Osteocyte (in vitro differentiated cells): ENCODE data around the gene PRR11. TPM values are rescaled to one million over a fixed set of nuclear protein-coding genes. Genes with fewer than 3 reads are reported as not detected.
A peak's percentile ranks its signal among the peaks of the same experiment; 100 is the strongest.

ENCODE experiments used
- DNase-seq: peaks from one replicate; pipeline ENCODE4 v3.0.0; 2021; ENCODE audit warnings: mixed read lengths; ENCODE audit not compliant: unreplicated experiment; ENCODE audit errors: extremely low spot score
- H3K27ac Mint-ChIP-seq: one replicate; pipeline ENCODE4 v1.8.0; 2021; ENCODE audit warnings: mild to moderate bottlenecking, mixed read lengths; ENCODE audit not compliant: unreplicated experiment
- H3K27me3 Mint-ChIP-seq: one replicate; pipeline ENCODE4 v1.8.0; 2021; ENCODE audit warnings: mixed read lengths; ENCODE audit not compliant: unreplicated experiment
- H3K36me3 Mint-ChIP-seq: one replicate; pipeline ENCODE4 v1.8.0; 2021; ENCODE audit warnings: mixed read lengths; ENCODE audit not compliant: unreplicated experiment
- H3K4me1 Mint-ChIP-seq: one replicate; pipeline ENCODE4 v1.8.0; 2021; ENCODE audit warnings: mixed read lengths; ENCODE audit not compliant: unreplicated experiment
- H3K4me3 Mint-ChIP-seq: one replicate; pipeline ENCODE4 v1.8.0; 2021; ENCODE audit warnings: mild to moderate bottlenecking, moderate library complexity, mixed read lengths; ENCODE audit not compliant: unreplicated experiment
- H3K9me3 Mint-ChIP-seq: one replicate; pipeline ENCODE4 v1.8.0; 2021; ENCODE audit warnings: mixed read lengths; ENCODE audit not compliant: unreplicated experiment
- CTCF ChIP-seq: fragments of 200-600 bp; sonication (generic); IDR thresholded peaks from 2 replicates; pipeline ENCODE4 v1.5.0; 2021; ENCODE audit warnings: antibody characterized with exemption, mild to moderate bottlenecking, moderate library complexity
- total RNA-seq: library from RNA; stranded (reverse); gene quantifications from 2 replicates; pipeline ENCODE4 v1.2.1, GENCODE V29; 2021

The PRR11 gene
- total RNA-seq, 1 donor from 2014 or later, result 11.1 TPM

DNA sequence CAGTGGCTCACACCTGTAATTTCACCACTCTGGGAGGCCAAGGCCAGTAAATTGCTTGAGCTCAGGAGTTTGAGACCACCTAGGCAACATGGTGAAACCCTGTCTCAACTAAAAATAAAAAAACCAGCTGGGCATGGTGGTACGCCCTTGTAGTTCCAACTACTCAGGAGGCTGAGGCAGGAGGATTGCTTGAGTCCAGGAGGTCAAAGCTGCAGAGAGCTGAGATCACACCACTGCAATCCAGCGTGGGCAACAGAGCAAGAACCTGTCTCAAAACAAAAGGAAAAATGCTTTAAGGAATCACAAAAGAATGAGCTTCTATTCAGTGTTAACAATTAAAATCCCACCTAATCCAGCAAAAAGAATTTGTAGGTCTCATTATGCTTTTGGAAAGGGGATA lies 5.9 kb downstream of the PRR11 start:
- no peaks in the 10 kb centered on the region for H3K9me3 Mint-ChIP-seq
- H3K4me3 Mint-ChIP-seq, result no peak overlapping the region
- H3K27me3 Mint-ChIP-seq, result no peaks in the 10 kb centered on the region
- peaks cover 39% of the 10 kb centered on the region for H3K4me1 Mint-ChIP-seq
- H3K36me3 Mint-ChIP-seq, result no peaks in the 10 kb centered on the region
- peak overlapping the region; percentile 23 for H3K27ac Mint-ChIP-seq
- no peak for DNase-seq
- TF ChIP-seq CTCF, result no peak

- peak; percentile 68 for TF ChIP-seq CTCF
- peak; percentile 82 for DNase-seq
- Mint-ChIP-seq H3K9me3 (no peaks in the 10 kb centered on the region), H3K27me3 (no peaks in the 10 kb centered on the region), H3K4me1 (peaks cover 8% of the 10 kb centered on the region), H3K4me3 (no peak overlapping the region), H3K27ac (peak overlapping the region; percentile 65), H3K36me3 (no peaks in the 10 kb centered on the region)
These were observed 10.4 kb downstream of the PRR11 start for GRCh38 chr17:59165933-59166342.

GRCh38 chr17:59167571-59168001 lies 12.0 kb downstream of the PRR11 start:
- DNase-seq, result no peak
- Mint-ChIP-seq H3K4me3 (no peak overlapping the region), H3K36me3 (no peaks in the 10 kb centered on the region), H3K9me3 (no peaks in the 10 kb centered on the region), H3K4me1 (peaks cover 4% of the 10 kb centered on the region), H3K27ac (no peak overlapping the region), H3K27me3 (no peaks in the 10 kb centered on the region)
- TF ChIP-seq CTCF, result no peak

DNA sequence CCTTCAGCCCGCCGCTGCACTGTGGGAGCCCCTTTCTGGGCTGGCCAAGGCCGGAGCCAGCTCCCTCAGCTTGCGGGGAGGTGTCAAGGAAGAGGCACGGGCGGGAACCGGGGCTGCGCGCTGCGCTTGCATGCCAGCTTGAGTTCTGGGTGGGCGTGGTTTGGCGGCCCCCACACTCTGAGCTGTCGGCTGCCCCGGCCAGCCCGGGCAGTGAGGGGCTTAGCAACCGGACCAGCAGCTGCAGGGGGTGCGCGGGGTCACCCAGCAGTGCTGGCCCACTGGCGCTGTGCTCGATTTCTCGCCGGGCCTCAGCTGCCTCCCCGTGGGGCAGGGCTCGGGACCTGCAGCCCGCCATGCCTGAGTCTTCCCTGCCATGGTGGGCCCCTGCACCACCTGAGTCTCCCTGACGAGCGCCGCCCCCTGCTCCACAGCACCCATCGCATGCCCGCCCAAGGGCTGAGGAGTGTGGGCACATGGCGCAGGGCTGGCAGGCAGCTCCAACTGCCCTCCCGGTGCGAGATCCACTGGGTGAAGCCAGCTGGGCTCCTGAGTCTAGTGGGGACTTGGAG lies 17.0 kb downstream of the PRR11 start:
- DNase-seq, result peak; percentile 82
- Mint-ChIP-seq H3K9me3 (no peaks in the 10 kb centered on the region), H3K36me3 (peaks cover 6% of the 10 kb centered on the region), H3K4me1 (no peaks in the 10 kb centered on the region), H3K4me3 (no peak overlapping the region), H3K27me3 (no peaks in the 10 kb centered on the region), H3K27ac (no peak overlapping the region)
- TF ChIP-seq CTCF, result no peak

- Mint-ChIP-seq H3K27ac (no peak overlapping the region), H3K36me3 (peaks cover 6% of the 10 kb centered on the region), H3K27me3 (no peaks in the 10 kb centered on the region), H3K4me3 (no peak overlapping the region), H3K4me1 (peaks cover 2% of the 10 kb centered on the region), H3K9me3 (no peaks in the 10 kb centered on the region)
- no peak for TF ChIP-seq CTCF
- DNase-seq, result no peak
These were observed 19.1 kb downstream of the PRR11 start for GRCh38 chr17:59174671-59175070.
